H9 (cell line): ENCODE measurements around the gene MRPS31. TPM values are rescaled to one million over a fixed set of nuclear protein-coding genes. Genes with fewer than 3 reads are reported as not detected.

Experiments used
- DNase-seq: peaks from one replicate; pipeline ENCODE4 v3.0.0-alpha.2; 2017
- H2AFZ ChIP-seq: one replicate; pipeline ENCODE4 v1.6.1; 2013; ENCODE audit warnings: mild to moderate bottlenecking, low read length, control low read depth, moderate library complexity
- H2AK5ac ChIP-seq: 2 replicates; pipeline ENCODE4 v1.6.1; 2013; ENCODE audit warnings: low read length, control low read depth, mixed read lengths; ENCODE audit not compliant: insufficient read length
- H2BK120ac ChIP-seq: one replicate; pipeline ENCODE4 v1.6.1; 2013; ENCODE audit warnings: low read depth, mild to moderate bottlenecking, low read length, control low read depth, inconsistent platforms; ENCODE audit not compliant: poor library complexity, severe bottlenecking
- H2BK12ac ChIP-seq: 2 replicates; pipeline ENCODE4 v1.6.1; 2013; ENCODE audit warnings: low read length, control low read depth, mixed read lengths, low read depth; ENCODE audit not compliant: insufficient read length
- H2BK15ac ChIP-seq: 2 replicates; pipeline ENCODE4 v1.6.1; 2013; ENCODE audit warnings: low read depth, low read length, control low read depth
- H2BK20ac ChIP-seq: one replicate; pipeline ENCODE4 v1.6.1; 2013; ENCODE audit warnings: low read depth, mild to moderate bottlenecking, low read length, control low read depth, inconsistent platforms; ENCODE audit not compliant: poor library complexity, severe bottlenecking
- H2BK5ac ChIP-seq: 2 replicates; pipeline ENCODE4 v1.6.1; 2013; ENCODE audit warnings: low read length, control low read depth, mixed read lengths; ENCODE audit not compliant: insufficient read length
- H3K14ac ChIP-seq: 2 replicates; pipeline ENCODE4 v1.6.1; 2013; ENCODE audit warnings: low read length, control low read depth; ENCODE audit not compliant: insufficient read depth
- H3K18ac ChIP-seq: 2 replicates; pipeline ENCODE4 v1.6.1; 2013; ENCODE audit warnings: low read depth, mild to moderate bottlenecking, mixed read lengths, low read length, control low read depth; ENCODE audit not compliant: insufficient read length
- H3K23ac ChIP-seq: 2 replicates; pipeline ENCODE4 v1.6.1; 2013; ENCODE audit warnings: low read length, control low read depth, mixed read lengths, low read depth; ENCODE audit not compliant: insufficient read length
- H3K23me2 ChIP-seq: 2 replicates; pipeline ENCODE4 v1.6.1; 2013; ENCODE audit warnings: low read depth, mild to moderate bottlenecking, mixed read lengths, low read length, control low read depth; ENCODE audit not compliant: insufficient read length, poor library complexity, severe bottlenecking
- H3K27ac ChIP-seq: 2 replicates; pipeline ENCODE4 v1.5.1; 2013; ENCODE audit warnings: low read length, control low read depth, mixed read lengths, low read depth; ENCODE audit not compliant: insufficient read length
- H3K27me3 ChIP-seq: 2 replicates; pipeline ENCODE4 v1.6.1; 2013; ENCODE audit warnings: low read length, control low read depth, inconsistent platforms; ENCODE audit not compliant: insufficient read depth
- H3K4ac ChIP-seq: 2 replicates; pipeline ENCODE4 v1.6.1; 2013; ENCODE audit warnings: low read depth, mild to moderate bottlenecking, control low read depth, inconsistent platforms, low read length, moderate library complexity
- H3K4me1 ChIP-seq: 2 replicates; pipeline ENCODE4 v1.6.1; 2013; ENCODE audit warnings: low read length, control low read depth, inconsistent platforms; ENCODE audit not compliant: insufficient read depth
- H3K4me2 ChIP-seq: 2 replicates; pipeline ENCODE4 v1.6.1; 2013; ENCODE audit warnings: low read length, control low read depth, mixed read lengths; ENCODE audit not compliant: insufficient read length, insufficient read depth
- H3K56ac ChIP-seq: 2 replicates; pipeline ENCODE4 v1.6.1; 2013; ENCODE audit warnings: low read depth, mild to moderate bottlenecking, mixed read lengths, low read length, control low read depth; ENCODE audit not compliant: insufficient read length
- H3K79me1 ChIP-seq: 2 replicates; pipeline ENCODE4 v1.6.1; 2013; ENCODE audit warnings: low read depth, mild to moderate bottlenecking, moderate library complexity, low read length, control low read depth, inconsistent platforms; ENCODE audit not compliant: insufficient read depth, poor library complexity, severe bottlenecking
- H3K79me2 ChIP-seq: 2 replicates; pipeline ENCODE4 v1.6.1; 2013; ENCODE audit warnings: low read length, control low read depth, inconsistent platforms; ENCODE audit not compliant: insufficient read depth
- H3K9ac ChIP-seq: 2 replicates; pipeline ENCODE4 v1.6.1; 2013; ENCODE audit warnings: low read length, control low read depth, mixed read lengths; ENCODE audit not compliant: insufficient read length; ENCODE audit errors: extremely low read depth
- H3K9me3 ChIP-seq: one replicate; pipeline ENCODE4 v1.6.1; 2013; ENCODE audit warnings: low read depth, low read length, inconsistent platforms; ENCODE audit not compliant: control insufficient read depth
- H3T11ph ChIP-seq: one replicate; pipeline ENCODE4 v1.6.1; 2013; ENCODE audit warnings: mild to moderate bottlenecking, low read length, control low read depth, inconsistent platforms
- H4K20me1 ChIP-seq: one replicate; pipeline ENCODE4 v1.6.1; 2013; ENCODE audit not compliant: control insufficient read depth, insufficient read length, insufficient read depth
- H4K5ac ChIP-seq: 2 replicates; pipeline ENCODE4 v1.6.1; 2013; ENCODE audit warnings: low read depth, mild to moderate bottlenecking, mixed read lengths, low read length, control low read depth; ENCODE audit not compliant: insufficient read length
- H4K8ac ChIP-seq: replicated peaks from 2 replicates; pipeline ENCODE4 v1.6.1; 2013; ENCODE audit warnings: low read length, control low read depth, mixed read lengths, low read depth; ENCODE audit not compliant: insufficient read length
- H4K91ac ChIP-seq: 2 replicates; pipeline ENCODE4 v1.6.1; 2013; ENCODE audit warnings: low read depth, mild to moderate bottlenecking, moderate library complexity, mixed read lengths, low read length, control low read depth; ENCODE audit not compliant: insufficient read length
- H3K27ac Mint-ChIP-seq, 3 experiments: 2 replicates in 2 of 3; 3 replicates in 1 of 3; pipeline ENCODE4 v1.8.0; 2020 to 2021; ENCODE audit warnings: mixed read lengths in 3 of 3, mild to moderate bottlenecking in 1 of 3, moderate library complexity in 1 of 3
- H3K27me3 Mint-ChIP-seq: 2 replicates; pipeline ENCODE4 v1.8.0; 2021; ENCODE audit warnings: low read depth, mild to moderate bottlenecking, moderate library complexity, mixed read lengths
- H3K36me3 Mint-ChIP-seq, 3 experiments: 2 replicates in 2 of 3; 3 replicates in 1 of 3; pipeline ENCODE4 v1.8.0; 2020 to 2021; ENCODE audit warnings: low read depth in 3 of 3, mixed read lengths in 3 of 3; ENCODE audit not compliant: insufficient read depth in 1 of 3
- H3K4me1 Mint-ChIP-seq, 2 experiments: 2 replicates each; pipeline ENCODE4 v1.8.0; 2020; ENCODE audit warnings: mixed read lengths in 2 of 2
- H3K4me3 Mint-ChIP-seq, 2 experiments: 2 replicates in 1 of 2; 3 replicates in 1 of 2; pipeline ENCODE4 v1.8.0; 2020 to 2021; ENCODE audit warnings: mild to moderate bottlenecking in 2 of 2, mixed read lengths in 2 of 2, moderate library complexity in 1 of 2
- H3K9me3 Mint-ChIP-seq, 2 experiments: 2 replicates in 1 of 2; 3 replicates in 1 of 2; pipeline ENCODE4 v1.8.0; 2020; ENCODE audit warnings: mild to moderate bottlenecking in 2 of 2, mixed read lengths in 2 of 2, moderate library complexity in 1 of 2
- CTCF ChIP-seq: fragments of 200-600 bp; sonication (generic); conservative IDR thresholded peaks from 3 replicates; pipeline ENCODE4 v1.8.0; 2021; ENCODE audit warnings: antibody characterized with exemption, mild to moderate bottlenecking
- WGBS: extraction: QIAGEN DNeasy Blood & Tissue Kit; methylation state at CpG from one replicate; pipeline ENCODE4 v1.1.7; 2013; ENCODE audit warnings: missing lambda C conversion rate, low lambda C conversion rate, mixed read lengths; ENCODE audit not compliant: insufficient read length; ENCODE audit errors: extremely low coverage; 5-methylcytosine and 5-hydroxymethylcytosine counted together
- total RNA-seq: library from RNA; stranded (reverse); gene quantifications from 2 replicates; pipeline ENCODE4 v1.2.1, GENCODE V29; 2021

The MRPS31 gene
- total RNA-seq, 1 experiment from 2014 or later = 27.3 TPM

- Histone ChIP-seq H3K27ac (no peak overlapping the region), H4K5ac (no peak overlapping the region), H2AFZ (no peak overlapping the region), H3K4ac (no peak overlapping the region), H3K4me1 (no peaks in the 10 kb centered on the region), H2BK20ac (no peak overlapping the region), H2BK15ac (no peak overlapping the region), H4K20me1 (no peaks in the 10 kb centered on the region), H3K27me3 (no peaks in the 10 kb centered on the region), H3K9ac (no peak overlapping the region), H3K56ac (no peak overlapping the region), H4K91ac (no peak overlapping the region), H2BK120ac (no peak overlapping the region), H3K14ac (no peak overlapping the region), H2BK12ac (no peak overlapping the region), H3K23me2 (no peaks in the 10 kb centered on the region), H3K79me1 (no peaks in the 10 kb centered on the region), H2BK5ac (no peak overlapping the region), H3K9me3 (no peaks in the 10 kb centered on the region), H3K4me2 (no peak overlapping the region), H3K18ac (no peak overlapping the region), H4K8ac (no peak overlapping the region), H3K23ac (no peak overlapping the region), H3T11ph (no peak overlapping the region), H2AK5ac (no peak overlapping the region), H3K79me2 (no peaks in the 10 kb centered on the region)
- TF ChIP-seq CTCF = no peak
- WGBS = no CpG with 5 or more reads among the region's 1 CpG
- Mint-ChIP-seq H3K27ac (no peak overlapping the region; a peak in 1 of 7 replicates), H3K27me3 (no peaks in the 10 kb centered on the region), H3K4me3 (no peak overlapping the region), H3K9me3 (peaks cover 2 to 3% of the 10 kb centered on the region in 2 experiments; a peak in 3 of 5 replicates), H3K4me1 (peaks cover 0 to 11% of the 10 kb centered on the region in 2 experiments; a peak in 3 of 4 replicates), H3K36me3 (peaks cover 4 to 18% (median 13%) of the 10 kb centered on the region in 3 experiments; a peak in 6 of 7 replicates)
- no peak for DNase-seq
Observed at GRCh38 chr13:40732658-40733057, 38.3 kb downstream of the MRPS31 start.
